CD1c-positive myeloid dendritic cell (primary cell): ENCODE measurements around the gene ERP44.
"Not testable (repeated sequence)": the region's sequence is repeated elsewhere in the genome, so short reads cannot be mapped to it uniquely, and the experiment has no call there.

Experiments used
- DNase-seq: peaks from one replicate; pipeline ENCODE4 v3.0.0-alpha.2; 2016; ENCODE audit errors: extremely low spot score

The ERP44 gene

GRCh38 chr9:100100146-100100667 lies 1.4 kb upstream of the ERP44 start:
- DNase-seq = no peak

- no peak for DNase-seq
Measured at GRCh38 chr9:100099722-100100042, 882 bp upstream of the ERP44 start.

- DNase-seq = peak; percentile 79
Measured at GRCh38 chr9:100098046-100098886, 534 bp downstream of the ERP44 start.

- DNase-seq = no peak
Measured at GRCh38 chr9:100096378-100096916, 2.4 kb downstream of the ERP44 start.

GRCh38 chr9:100094411-100094810 lies 4.4 kb downstream of the ERP44 start:
- not testable (repeated sequence) for DNase-seq

GRCh38 chr9:100092066-100092465 lies 6.7 kb downstream of the ERP44 start:
- no peak for DNase-seq

- DNase-seq = no peak
Measured at GRCh38 chr9:100091650-100092049, 7.2 kb downstream of the ERP44 start.

- no peak for DNase-seq
Measured at GRCh38 chr9:100090880-100091279, 7.9 kb downstream of the ERP44 start.

- no peak for DNase-seq
Measured at GRCh38 chr9:100088202-100088601, 10.6 kb downstream of the ERP44 start.

GRCh38 chr9:100087218-100087617 lies 11.6 kb downstream of the ERP44 start:
- no peak for DNase-seq

GRCh38 chr9:100086097-100086635 lies 12.6 kb downstream of the ERP44 start:
- no peak for DNase-seq

GRCh38 chr9:100084734-100085133 lies 14.1 kb downstream of the ERP44 start:
- no peak for DNase-seq

- DNase-seq = no peak
Measured at GRCh38 chr9:100084128-100084453, 14.7 kb downstream of the ERP44 start.

- no peak for DNase-seq
Measured at GRCh38 chr9:100083448-100084127, 15.2 kb downstream of the ERP44 start.

GRCh38 chr9:100082782-100083181 lies 16.0 kb downstream of the ERP44 start:
- no peak for DNase-seq

GRCh38 chr9:100076256-100076655 lies 22.5 kb downstream of the ERP44 start:
- DNase-seq = not testable (repeated sequence)

GRCh38 chr9:100074989-100075388 lies 23.8 kb downstream of the ERP44 start:
- no peak for DNase-seq

- DNase-seq = no peak
Measured at GRCh38 chr9:100074093-100074492, 24.7 kb downstream of the ERP44 start.

GRCh38 chr9:100072805-100073204 lies 26.0 kb downstream of the ERP44 start:
- DNase-seq = no peak

- no peak for DNase-seq
Measured at GRCh38 chr9:100071271-100071670, 27.5 kb downstream of the ERP44 start.

- DNase-seq = no peak
Measured at GRCh38 chr9:100070104-100071041, 28.4 kb downstream of the ERP44 start.

GRCh38 chr9:100069068-100069467 lies 29.7 kb downstream of the ERP44 start:
- DNase-seq = not testable (repeated sequence)
